OCI-LY7 (cell line): Measurements from ENCODE around the gene SLCO2A1. TPM values are rescaled to one million over a fixed set of nuclear protein-coding genes. Genes with fewer than 3 reads are reported as not detected.

Experiments
- BruUV-seq: library from RNA; stranded (reverse); fragments of 400-500 nt; replicated peaks from 2 replicates; lab custom pipeline; 2021; lab: Mats Ljungman, UMichigan
- CTCF ChIA-PET: fragments of 300-600 bp; sonication (Branson Sonifier 250); formaldehyde crosslinking; loops from one replicate; lab custom pipeline; 2022; ENCODE audit warnings: antibody characterized with exemption; ENCODE audit not compliant: unreplicated experiment; lab: Charles Lee
- POLR2A ChIA-PET: fragments of 300-600 bp; sonication (Branson Sonifier 250); formaldehyde crosslinking; loops from one replicate; lab custom pipeline; 2022; ENCODE audit warnings: antibody characterized with exemption; lab: Charles Lee
- DNase-seq: peaks from one replicate; pipeline ENCODE4 v3.0.0-alpha.2; 2015; ENCODE audit warnings: low spot score
- H2AFZ ChIP-seq: fragments of 200-600 bp; sonication (generic), shearing (Covaris generic); 2 replicates; pipeline ENCODE4 v1.6.1; 2014; ENCODE audit warnings: mild to moderate bottlenecking, antibody characterized with exemption, low read length, moderate library complexity
- H3K27ac ChIP-seq: fragments of 200-600 bp; sonication (generic); 2 replicates; pipeline ENCODE4 v1.5.1; 2014; ENCODE audit warnings: mixed run types, low read depth, mild to moderate bottlenecking, moderate library complexity, low read length, inconsistent platforms; ENCODE audit not compliant: poor library complexity, severe bottlenecking
- H3K36me3 ChIP-seq: fragments of 200-600 bp; sonication (generic); 2 replicates; pipeline ENCODE4 v1.6.1; 2014; ENCODE audit warnings: mild to moderate bottlenecking, antibody characterized with exemption, low read length, moderate library complexity, mixed read lengths; ENCODE audit not compliant: insufficient read depth
- H3K4me1 ChIP-seq: fragments of 200-600 bp; sonication (generic); 2 replicates; pipeline ENCODE4 v1.5.1; 2014; ENCODE audit warnings: mild to moderate bottlenecking, low read length; ENCODE audit not compliant: insufficient read depth, poor library complexity, severe bottlenecking
- H3K4me2 ChIP-seq: fragments of 200-600 bp; sonication (generic); 2 replicates; pipeline ENCODE4 v1.6.1; 2014; ENCODE audit warnings: mild to moderate bottlenecking, low read length
- H3K4me3 ChIP-seq: fragments of 200-600 bp; sonication (generic); 2 replicates; pipeline ENCODE4 v1.5.1; 2014; ENCODE audit warnings: mild to moderate bottlenecking, low read depth, low read length; ENCODE audit not compliant: poor library complexity, severe bottlenecking
- H3K79me2 ChIP-seq: fragments of 200-600 bp; sonication (generic); 2 replicates; pipeline ENCODE4 v1.6.1; 2016; ENCODE audit warnings: low read depth, mild to moderate bottlenecking, low read length, moderate library complexity, mixed read lengths; ENCODE audit not compliant: insufficient read depth
- H3K9me2 ChIP-seq: fragments of 200-600 bp; sonication (generic); 2 replicates; pipeline ENCODE4 v1.6.1; 2016; ENCODE audit warnings: mild to moderate bottlenecking, low read length, mixed read lengths; ENCODE audit not compliant: insufficient read depth
- H3K9me3 ChIP-seq: fragments of 200-600 bp; sonication (generic); 2 replicates; pipeline ENCODE4 v1.6.1; 2014; ENCODE audit warnings: mild to moderate bottlenecking, mixed run types, low read length, mixed read lengths
- H4K20me1 ChIP-seq: fragments of 200-600 bp; sonication (generic); 2 replicates; pipeline ENCODE4 v1.6.1; 2014; ENCODE audit warnings: mild to moderate bottlenecking, antibody characterized with exemption, low read length, moderate library complexity, mixed read lengths; ENCODE audit not compliant: insufficient read depth
- EZH2phosphoT487 ChIP-seq: fragments of 200-600 bp; sonication (generic); IDR thresholded peaks from 2 replicates; pipeline ENCODE4 v1.6.1; 2018; ENCODE audit warnings: low read depth, borderline replicate concordance, mild to moderate bottlenecking, mixed run types, antibody characterized with exemption, low read length, moderate library complexity, mixed read lengths
- intact Hi-C: fragments of 100-400 bp; cut with micrococcal nuclease; formaldehyde crosslinking; loops from one replicate; pipeline ENCODE4 v1.10.0; 2022; ENCODE audit not compliant: unreplicated experiment
- total RNA-seq, 2 experiments: library from RNA; depleted of rRNA in 1 of 2; stranded (reverse); fragments of >200 nt in 1 of 2; shearing (Covaris generic) in 1 of 2; gene quantifications; 2 replicates each; pipeline ENCODE4 v1.2.3, GENCODE V29; 2014 to 2022
- TF ChIP-seq, protein P1 (sequence below): fragments of 200-600 bp; sonication (generic); conservative IDR thresholded peaks from 2 replicates; pipeline ENCODE4 v1.5.1; 2014; ENCODE audit warnings: mild to moderate bottlenecking, antibody characterized with exemption, low read length, moderate library complexity, mixed read lengths

SLCO2A1 gene
- total RNA-seq, 2 experiments from 2014 or later = not detected

DNA sequence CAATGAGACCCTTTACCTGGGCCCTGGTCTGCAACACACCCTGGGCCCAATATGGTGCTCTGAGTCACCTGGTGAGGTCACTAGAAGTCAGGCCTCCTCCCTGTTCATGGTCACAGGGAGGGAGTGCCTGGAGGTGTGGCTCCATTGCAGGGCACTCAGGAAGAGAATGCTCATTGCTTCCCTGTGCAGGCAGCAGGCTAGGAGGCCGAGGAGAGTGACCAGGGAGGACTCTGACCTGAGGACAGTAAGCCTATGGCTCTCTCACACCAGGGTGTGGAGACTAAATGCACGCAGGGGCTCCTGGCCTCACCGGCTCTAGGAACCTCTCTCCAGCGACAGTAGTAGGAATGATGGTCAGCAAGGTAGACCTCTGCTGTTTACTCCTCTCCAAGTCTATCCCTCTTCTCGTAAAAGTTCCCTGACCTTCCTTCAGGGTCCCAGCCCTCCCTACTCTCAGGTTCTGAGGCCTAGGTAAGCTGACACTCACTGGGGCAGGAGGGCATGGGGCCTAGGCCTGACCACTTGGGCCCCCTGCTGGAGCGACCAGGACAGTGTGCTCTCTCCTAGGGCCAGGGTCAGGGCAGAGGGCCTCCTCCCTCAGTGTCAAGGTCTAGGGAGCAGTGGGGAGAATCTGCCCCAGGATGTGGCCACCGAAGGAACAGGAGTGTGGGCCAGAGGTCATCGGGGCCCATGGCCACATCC lies 9.6 kb upstream of the SLCO2A1 start:
- H3K4me1 ChIP-seq = no peaks in the 10 kb centered on the region
- ChIA-PET CTCF (no interaction called here), POLR2A (no interaction called here)
- H3K4me3 ChIP-seq = no peak overlapping the region
- no peaks in the 10 kb centered on the region for H3K36me3 ChIP-seq
- H3K9me3 ChIP-seq = peaks cover 21% of the 10 kb centered on the region
- no peak for DNase-seq
- no TSS peak for BruUV-seq
- no peak overlapping the region for H3K4me2 ChIP-seq
- no peaks in the 10 kb centered on the region for H3K9me2 ChIP-seq
- no peaks in the 10 kb centered on the region for H3K79me2 ChIP-seq
- H3K27ac ChIP-seq = no peak overlapping the region
- H2AFZ ChIP-seq = no peak overlapping the region
- TF ChIP-seq, protein P1, sequence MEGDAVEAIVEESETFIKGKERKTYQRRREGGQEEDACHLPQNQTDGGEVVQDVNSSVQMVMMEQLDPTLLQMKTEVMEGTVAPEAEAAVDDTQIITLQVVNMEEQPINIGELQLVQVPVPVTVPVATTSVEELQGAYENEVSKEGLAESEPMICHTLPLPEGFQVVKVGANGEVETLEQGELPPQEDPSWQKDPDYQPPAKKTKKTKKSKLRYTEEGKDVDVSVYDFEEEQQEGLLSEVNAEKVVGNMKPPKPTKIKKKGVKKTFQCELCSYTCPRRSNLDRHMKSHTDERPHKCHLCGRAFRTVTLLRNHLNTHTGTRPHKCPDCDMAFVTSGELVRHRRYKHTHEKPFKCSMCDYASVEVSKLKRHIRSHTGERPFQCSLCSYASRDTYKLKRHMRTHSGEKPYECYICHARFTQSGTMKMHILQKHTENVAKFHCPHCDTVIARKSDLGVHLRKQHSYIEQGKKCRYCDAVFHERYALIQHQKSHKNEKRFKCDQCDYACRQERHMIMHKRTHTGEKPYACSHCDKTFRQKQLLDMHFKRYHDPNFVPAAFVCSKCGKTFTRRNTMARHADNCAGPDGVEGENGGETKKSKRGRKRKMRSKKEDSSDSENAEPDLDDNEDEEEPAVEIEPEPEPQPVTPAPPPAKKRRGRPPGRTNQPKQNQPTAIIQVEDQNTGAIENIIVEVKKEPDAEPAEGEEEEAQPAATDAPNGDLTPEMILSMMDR = no peak
- no peak for TF ChIP-seq EZH2phosphoT487
- intact Hi-C loops = no loop called here
- no peaks in the 10 kb centered on the region for H4K20me1 ChIP-seq

DNA sequence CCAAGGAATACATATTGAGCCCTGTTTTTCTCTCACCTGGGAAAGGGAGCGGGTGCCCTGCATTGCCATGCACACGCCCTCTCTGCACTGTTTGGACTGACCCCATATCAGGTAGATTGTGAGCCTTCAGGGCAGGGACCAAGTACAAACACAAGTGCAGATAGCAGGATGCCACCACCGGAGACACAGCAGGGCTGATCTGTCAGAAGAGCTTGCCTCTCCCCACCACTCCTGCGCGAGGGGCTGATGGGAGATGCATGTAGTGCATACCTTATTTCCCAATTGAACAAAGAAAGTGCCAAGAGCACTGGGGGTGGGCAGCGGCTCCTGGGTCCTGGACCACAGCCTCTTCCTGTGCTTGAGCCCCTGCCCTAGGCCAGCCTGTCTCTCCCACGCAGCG lies 9.0 kb upstream of the SLCO2A1 start:
- Histone ChIP-seq H3K9me2 (no peaks in the 10 kb centered on the region), H3K4me2 (no peak overlapping the region)

DNA sequence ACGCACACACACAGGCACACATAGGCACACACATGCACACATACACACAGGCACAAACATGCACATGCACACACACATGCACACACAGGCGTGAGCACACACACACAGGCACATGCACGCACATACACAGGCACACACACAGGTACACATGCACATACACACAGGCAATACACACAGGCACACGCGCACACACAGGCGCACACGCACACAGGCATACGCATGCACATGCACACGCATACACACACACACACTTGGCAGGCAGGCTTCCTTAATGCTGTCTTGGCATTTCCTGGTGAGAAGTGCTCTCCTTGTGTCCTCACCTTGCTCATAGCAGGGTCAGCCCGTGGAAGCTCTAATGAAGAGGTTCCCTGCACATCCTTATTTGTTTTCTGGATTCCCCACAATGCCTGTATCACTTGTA lies 8.4 kb upstream of the SLCO2A1 start:
- intact Hi-C loops = no loop called here
- Histone ChIP-seq H3K79me2 (no peaks in the 10 kb centered on the region), H3K9me2 (no peaks in the 10 kb centered on the region), H3K4me3 (no peak overlapping the region), H2AFZ (no peak overlapping the region), H3K36me3 (no peaks in the 10 kb centered on the region), H3K27ac (no peak overlapping the region), H3K4me1 (no peaks in the 10 kb centered on the region), H3K4me2 (no peak overlapping the region), H3K9me3 (peaks cover 14% of the 10 kb centered on the region), H4K20me1 (no peaks in the 10 kb centered on the region)
- ChIA-PET POLR2A (interaction anchor here (0.6 kb wide), 1 partner anchor 248 kb away, joined by 3 read pairs; no protein-coding TSS in a partner anchor), CTCF (no interaction called here)
- no peak for DNase-seq
- no peak for TF ChIP-seq EZH2phosphoT487
- TF ChIP-seq, protein P1 = no peak
- no TSS peak for BruUV-seq

More for the DNA sequence above, 9.0 kb upstream of the SLCO2A1 start:
- Histone ChIP-seq H3K79me2 (no peaks in the 10 kb centered on the region), H3K36me3 (no peaks in the 10 kb centered on the region), H4K20me1 (no peaks in the 10 kb centered on the region), H2AFZ (no peak overlapping the region), H3K9me3 (peaks cover 18% of the 10 kb centered on the region), H3K4me3 (no peak overlapping the region), H3K4me1 (no peaks in the 10 kb centered on the region), H3K27ac (no peak overlapping the region)
- intact Hi-C loops = no loop called here
- BruUV-seq = no TSS peak
- ChIA-PET POLR2A (interaction anchor here (0.6 kb wide), 1 partner anchor 249 kb away, joined by 3 read pairs; no protein-coding TSS in a partner anchor), CTCF (no interaction called here)
- DNase-seq = no peak
- no peak for TF ChIP-seq EZH2phosphoT487
